GM19025 (cell line): Measurements from ENCODE around the gene EXOSC1.
A peak's percentile ranks its signal among the peaks of the same experiment; 100 is the strongest.
"Not testable (repeated sequence)": the region's sequence is repeated elsewhere in the genome, so short reads cannot be mapped to it uniquely, and the experiment has no call there.

ENCODE experiments used
- ATAC-seq: cut with Tn5 transposase; IDR thresholded peaks from one replicate; pipeline ENCODE4 v1.9.1; 2021; ENCODE audit warnings: mild to moderate bottlenecking, low read depth, moderate library complexity; ENCODE audit not compliant: unreplicated experiment

The EXOSC1 gene

GRCh38 chr10:97445722-97446639 is at the start of gene EXOSC1, which contains the start of gene ZDHHC16:
TSS of gene EXOSC1 (minus strand) at chr10:97446006. CDS start at chr10:97445985, 21 bp downstream.
TSS of gene ZDHHC16 (plus strand) at chr10:97446175. CDS start at chr10:97451676, 5,501 bp downstream.
- peak; percentile 97 for ATAC-seq

DNA sequence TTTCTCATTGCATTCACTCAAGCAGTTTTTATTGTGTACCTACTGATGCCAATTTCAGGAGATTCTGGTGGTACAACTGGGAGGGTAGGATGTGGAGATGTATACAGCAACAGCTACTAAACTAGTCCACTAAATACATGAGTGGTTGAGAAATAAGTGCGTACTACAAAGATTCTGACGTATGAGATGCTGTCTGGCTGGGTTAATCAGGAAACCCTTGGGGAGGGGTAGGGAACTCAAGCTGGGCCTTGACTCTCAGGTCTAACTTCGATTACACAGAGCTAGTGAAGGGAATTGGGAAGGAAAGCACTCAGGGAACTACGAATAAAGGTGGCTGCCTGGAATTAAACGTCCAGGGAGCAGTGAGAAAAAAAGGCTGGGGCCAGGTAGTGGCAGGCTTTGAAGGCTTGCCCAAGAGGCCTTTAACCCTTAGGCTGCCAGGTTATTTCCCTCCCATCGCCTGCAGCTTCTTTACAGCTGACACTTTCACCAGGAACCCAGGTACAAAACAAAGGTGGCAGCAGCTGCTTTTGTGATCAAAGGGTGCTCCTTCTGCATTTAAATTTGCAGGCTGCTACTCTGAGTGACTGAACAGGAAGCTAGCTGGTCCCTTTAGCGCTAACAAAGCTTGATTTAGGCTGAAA is 49.2 kb upstream of the EXOSC1 start:
- no peak for ATAC-seq

DNA sequence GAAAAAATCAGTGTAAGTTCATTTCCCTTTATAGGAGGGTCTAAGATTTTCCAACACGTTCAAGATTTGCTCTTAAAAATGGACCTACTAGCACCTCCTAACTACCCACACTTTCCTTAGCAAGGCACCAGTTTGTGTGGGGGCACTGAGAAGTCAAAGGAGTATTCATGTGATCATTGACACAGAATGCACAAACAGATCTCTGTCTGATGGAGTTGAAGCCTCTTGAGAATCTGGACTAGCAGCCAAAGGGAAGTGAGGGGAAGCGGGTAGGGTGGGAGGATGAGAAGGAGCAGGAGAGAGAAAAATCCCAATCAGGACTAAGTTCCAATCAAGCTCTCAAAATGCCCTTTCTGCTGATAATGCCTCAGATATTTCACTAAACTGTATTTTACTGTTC is 48.3 kb upstream of the EXOSC1 start:
- ATAC-seq: no peak

GRCh38 chr10:97490592-97490991 is 44.8 kb upstream of the EXOSC1 start:
- no peak for ATAC-seq

DNA sequence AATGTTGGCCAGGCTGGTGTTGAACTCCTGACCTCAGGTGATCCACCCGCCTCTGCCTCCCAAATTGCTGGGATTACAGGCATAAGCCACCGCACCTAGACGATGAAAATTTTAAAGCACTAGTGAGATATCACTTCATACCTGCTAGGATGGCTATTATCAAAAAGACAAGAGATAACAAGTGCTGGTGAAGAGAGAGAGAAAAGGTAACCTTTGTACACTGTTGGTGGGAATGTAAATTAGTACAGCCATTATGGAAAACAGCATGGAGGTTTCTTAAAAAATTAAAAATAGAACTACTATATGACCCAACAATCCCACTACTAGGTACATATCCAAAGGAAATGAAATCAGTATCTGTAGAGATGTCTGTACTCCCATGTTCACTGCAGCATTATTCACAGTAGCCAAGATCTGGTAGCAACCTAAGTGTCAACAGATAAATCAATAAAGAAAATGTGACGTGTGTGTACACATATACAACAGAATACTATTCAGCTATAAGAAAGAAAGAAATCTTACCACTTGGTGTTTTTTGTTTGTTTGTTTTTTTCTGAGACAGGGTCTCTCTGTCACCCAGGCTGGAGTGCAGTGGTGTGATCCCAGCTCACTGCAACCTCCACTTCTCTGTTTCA is 40.0 kb upstream of the EXOSC1 start:
- ATAC-seq: no peak

- no peak for ATAC-seq
Measured at GRCh38 chr10:97483921-97484320, 38.1 kb upstream of the EXOSC1 start.

DNA sequence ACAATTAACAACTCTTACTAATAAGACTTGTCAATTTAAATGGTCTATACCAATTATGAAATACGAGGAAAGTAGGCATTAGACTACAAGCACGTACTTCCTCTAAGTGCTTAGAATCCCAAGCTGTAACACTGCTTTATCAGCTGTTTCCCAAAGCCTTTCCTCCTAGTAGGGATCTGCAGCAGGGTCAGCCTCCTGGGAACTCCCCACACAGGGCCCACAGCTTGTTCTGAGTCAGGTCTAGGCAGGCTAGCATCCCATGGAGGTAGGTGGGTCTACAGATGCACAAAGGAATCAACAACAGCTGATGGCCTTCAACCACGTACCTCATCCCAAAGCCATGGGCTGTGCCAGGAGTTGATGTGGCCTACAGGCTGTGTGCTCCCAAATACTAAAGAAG is 37.7 kb upstream of the EXOSC1 start:
- ATAC-seq: no peak

DNA sequence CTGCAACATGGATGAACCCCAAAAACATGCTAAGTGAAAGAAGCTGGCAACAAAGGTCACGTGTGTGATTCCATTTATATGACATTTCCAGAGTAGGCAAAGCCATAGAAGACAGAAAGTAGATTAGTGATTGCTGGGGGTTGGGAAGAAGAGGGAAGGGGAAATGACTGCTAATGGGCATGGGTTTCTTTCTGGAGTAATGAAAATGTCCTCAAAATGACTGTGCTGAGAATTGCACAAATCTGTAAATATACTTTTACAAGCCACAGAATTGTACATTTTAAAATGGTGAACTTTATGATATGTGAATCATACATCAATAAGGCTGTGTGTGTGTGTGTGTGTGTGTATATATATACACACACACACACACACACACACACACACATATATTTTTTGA is 36.6 kb upstream of the EXOSC1 start:
- no peak for ATAC-seq

DNA sequence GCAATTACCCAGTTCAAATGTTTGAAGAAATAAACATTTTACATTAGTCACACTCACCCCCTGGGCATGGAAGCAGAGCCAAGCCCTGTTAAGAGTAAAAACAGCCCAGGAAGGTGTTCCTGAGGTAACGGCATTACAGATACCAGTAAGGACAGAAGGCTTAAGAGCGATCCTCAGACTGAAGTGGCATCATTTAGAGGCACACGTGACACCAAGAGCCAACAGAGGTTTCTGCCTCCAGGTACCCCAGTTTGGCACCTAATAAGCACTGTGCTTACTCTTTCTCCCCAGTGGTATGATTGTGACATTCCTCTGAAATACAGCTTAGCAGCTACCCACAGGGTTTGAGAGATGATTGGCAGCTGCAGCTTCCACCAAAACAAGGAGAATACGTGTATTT is 35.3 kb upstream of the EXOSC1 start:
- no peak for ATAC-seq

- no peak for ATAC-seq
Measured at GRCh38 chr10:97479939-97480338, 34.1 kb upstream of the EXOSC1 start.

- ATAC-seq: not testable (repeated sequence)
Measured at GRCh38 chr10:97479410-97479809, 33.6 kb upstream of the EXOSC1 start.

DNA sequence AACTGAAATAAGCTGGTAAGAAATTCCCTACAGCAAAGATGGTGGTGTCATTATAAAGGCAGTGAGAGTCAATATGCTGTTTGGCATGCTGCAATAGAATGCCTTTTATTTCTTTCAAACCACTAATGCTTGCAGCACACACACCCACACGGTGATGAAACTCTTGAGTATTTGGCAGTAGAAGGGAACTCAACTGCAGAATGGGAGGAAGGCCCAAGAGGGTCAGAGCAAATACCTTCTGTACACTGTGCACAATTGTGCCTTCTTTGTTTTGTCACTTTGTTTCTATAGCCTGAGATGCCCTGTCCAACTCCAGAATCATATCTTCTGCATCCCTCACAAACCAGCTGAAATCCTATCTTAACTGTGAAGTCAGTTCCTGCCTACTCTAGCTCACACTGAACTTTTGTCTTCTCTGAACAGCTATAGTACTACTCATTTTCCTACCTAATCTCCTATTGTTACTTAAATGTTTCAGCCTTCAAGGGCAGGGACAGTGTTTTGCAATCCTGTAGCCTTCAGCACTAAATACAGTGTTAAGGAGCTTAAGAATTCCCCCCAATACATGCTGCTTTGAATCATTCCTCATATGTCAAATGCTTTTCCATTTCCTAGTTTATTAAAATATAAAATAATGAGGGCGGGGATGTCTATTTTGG is 30.3 kb upstream of the EXOSC1 start:
- no peak for ATAC-seq

GRCh38 chr10:97474918-97475317 is 29.1 kb upstream of the EXOSC1 start:
- no peak for ATAC-seq

- not testable (repeated sequence) for ATAC-seq
Measured at GRCh38 chr10:97468781-97469180, 23.0 kb upstream of the EXOSC1 start.

GRCh38 chr10:97468162-97468561 is 22.4 kb upstream of the EXOSC1 start:
- ATAC-seq: no peak

GRCh38 chr10:97466755-97467154 is 20.9 kb upstream of the EXOSC1 start:
- no peak for ATAC-seq

DNA sequence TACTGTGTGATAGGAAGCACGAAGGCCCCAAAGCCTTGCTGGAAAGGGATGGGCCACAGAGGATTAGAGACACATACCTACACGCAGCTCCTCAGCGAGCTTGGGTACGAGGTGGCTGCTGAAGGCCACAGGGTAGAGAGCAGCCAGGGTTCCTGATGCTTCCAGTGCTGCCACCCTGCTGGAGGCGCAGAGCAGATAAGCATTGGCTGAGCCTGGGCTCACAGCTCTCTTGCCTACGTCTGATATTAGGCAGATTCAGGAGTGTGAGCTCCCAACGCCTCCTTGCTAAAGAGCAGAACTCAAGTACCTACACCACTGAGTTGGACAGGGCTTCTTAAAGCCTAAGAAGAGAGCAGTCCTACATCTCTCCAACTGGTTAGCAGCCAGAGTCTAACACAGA is 20.2 kb upstream of the EXOSC1 start:
- no peak for ATAC-seq

GRCh38 chr10:97464226-97464625 is 18.4 kb upstream of the EXOSC1 start:
- ATAC-seq: no peak

GRCh38 chr10:97463363-97464132 is 17.7 kb upstream of the EXOSC1 start:
- ATAC-seq: no peak

DNA sequence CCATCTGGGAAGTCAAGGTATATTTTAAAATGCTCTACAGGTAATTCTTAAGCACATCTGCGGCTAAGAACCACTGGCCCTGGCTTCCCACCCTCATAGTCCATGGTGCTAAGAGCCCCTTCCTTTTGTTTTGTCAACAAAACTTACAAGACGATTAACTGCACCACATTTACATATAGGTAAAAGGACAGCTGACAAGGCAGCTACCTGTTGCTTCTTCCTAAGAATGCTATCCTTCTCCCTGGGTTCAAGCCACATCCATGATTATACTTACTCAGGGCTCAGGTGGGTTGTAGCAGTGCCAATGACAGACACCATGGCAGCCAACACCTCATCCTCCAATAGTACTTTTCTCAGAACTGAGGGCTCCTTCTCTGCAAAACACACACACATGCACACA is 16.5 kb upstream of the EXOSC1 start:
- no peak for ATAC-seq
